IMR-90 (cell line): Measurements from ENCODE around the gene IL16. TPM values are rescaled to one million over a fixed set of nuclear protein-coding genes. Genes with fewer than 3 reads are reported as not detected.

Experiments used
- ATAC-seq: fragments of 200-7000 bp; cut with Tn5 transposase; 2 replicates; pipeline ENCODE4 v1.9.1; 2020; ENCODE audit warnings: low read depth, mild to moderate bottlenecking, moderate library complexity
- BruUV-seq: library from RNA; stranded (reverse); fragments of 400-500 nt; replicated peaks from 2 replicates; lab custom pipeline; 2021; lab: Mats Ljungman, UMichigan
- CTCF ChIA-PET: fragments of 300-600 bp; formaldehyde crosslinking; extraction: SDS; loops from one replicate; lab custom pipeline; 2021; ENCODE audit warnings: antibody characterized with exemption; lab: Yijun Ruan, JAX
- POLR2A ChIA-PET: fragments of 300-600 bp; sonication (Branson Sonifier 250); formaldehyde crosslinking; loops from one replicate; lab custom pipeline; 2022; ENCODE audit warnings: antibody characterized with exemption; ENCODE audit not compliant: unreplicated experiment; lab: Charles Lee
- DNase-seq: peaks from one replicate; pipeline ENCODE4 v3.0.0; 2013
- H2AFZ ChIP-seq: replicated peaks from 2 replicates; pipeline ENCODE3; 2013; ENCODE audit warnings: low read length, mild to moderate bottlenecking; ENCODE audit not compliant: poor library complexity
- H2AK5ac ChIP-seq: 2 replicates; pipeline ENCODE4 v1.6.1; 2013; ENCODE audit warnings: low read depth, low read length, inconsistent platforms
- H2AK9ac ChIP-seq: replicated peaks from 2 replicates; pipeline ENCODE3; 2013; ENCODE audit warnings: mild to moderate bottlenecking, low read depth, low read length, moderate library complexity; ENCODE audit not compliant: poor library complexity
- H2BK120ac ChIP-seq: 2 replicates; pipeline ENCODE4 v1.6.1; 2013; ENCODE audit warnings: low read depth, low read length, inconsistent platforms
- H2BK15ac ChIP-seq: 3 replicates; pipeline ENCODE4 v1.6.1; 2013; ENCODE audit warnings: low read depth, low read length, inconsistent platforms
- H2BK20ac ChIP-seq: 2 replicates; pipeline ENCODE4 v1.6.1; 2013; ENCODE audit warnings: low read depth, mild to moderate bottlenecking, inconsistent platforms, low read length, moderate library complexity
- H2BK5ac ChIP-seq: 2 replicates; pipeline ENCODE4 v1.6.1; 2013; ENCODE audit warnings: mild to moderate bottlenecking, low read depth, low read length, inconsistent platforms; ENCODE audit not compliant: poor library complexity, severe bottlenecking
- H3K14ac ChIP-seq: replicated peaks from 2 replicates; pipeline ENCODE4 v1.6.1; 2013; ENCODE audit warnings: low read depth, low read length, inconsistent platforms
- H3K18ac ChIP-seq: 2 replicates; pipeline ENCODE4 v1.6.1; 2013; ENCODE audit warnings: low read depth, low read length, control low read depth
- H3K23ac ChIP-seq: 2 replicates; pipeline ENCODE4 v1.6.1; 2013; ENCODE audit warnings: low read depth, low read length, inconsistent platforms
- H3K27ac ChIP-seq: 2 replicates; pipeline ENCODE4 v1.5.1; 2013; ENCODE audit warnings: mild to moderate bottlenecking, control low read depth, low read length; ENCODE audit not compliant: insufficient read depth
- H3K27me3 ChIP-seq: 2 replicates; pipeline ENCODE4 v1.6.1; 2013; ENCODE audit warnings: low read length; ENCODE audit not compliant: control insufficient read depth, insufficient read depth
- H3K36me3 ChIP-seq: 2 replicates; pipeline ENCODE4 v1.6.1; 2013; ENCODE audit warnings: low read length, mixed read lengths; ENCODE audit not compliant: control insufficient read depth, insufficient read depth
- H3K4ac ChIP-seq: 2 replicates; pipeline ENCODE4 v1.6.1; 2013; ENCODE audit warnings: low read depth, low read length, inconsistent platforms
- H3K4me1 ChIP-seq: 2 replicates; pipeline ENCODE4 v1.6.1; 2013; ENCODE audit warnings: low read length, mixed read lengths; ENCODE audit not compliant: control insufficient read depth, insufficient read depth
- H3K4me2 ChIP-seq: 2 replicates; pipeline ENCODE4 v1.6.1; 2013; ENCODE audit warnings: low read depth, mild to moderate bottlenecking, control low read depth, low read length, moderate library complexity
- H3K4me3 ChIP-seq: 2 replicates; pipeline ENCODE4 v1.5.1; 2013; ENCODE audit warnings: low read depth, mild to moderate bottlenecking, control low read depth, low read length, moderate library complexity; ENCODE audit not compliant: insufficient read depth
- H3K56ac ChIP-seq: 2 replicates; pipeline ENCODE4 v1.6.1; 2013; ENCODE audit warnings: low read length, inconsistent platforms; ENCODE audit not compliant: insufficient read depth; ENCODE audit errors: extremely low read depth
- H3K79me1 ChIP-seq, 2 experiments: 2 replicates each; pipeline ENCODE4 v1.6.1; 2013; ENCODE audit warnings: low read length in 2 of 2, inconsistent platforms in 1 of 2, low read depth in 1 of 2
- H3K9ac ChIP-seq: 2 replicates; pipeline ENCODE4 v1.6.1; 2013; ENCODE audit warnings: low read depth, low read length, control low read depth
- H3K9me1 ChIP-seq: 2 replicates; pipeline ENCODE4 v1.6.1; 2013; ENCODE audit warnings: low read length, inconsistent platforms; ENCODE audit not compliant: insufficient read depth
- H3K9me3 ChIP-seq: 2 replicates; pipeline ENCODE4 v1.6.1; 2013; ENCODE audit warnings: low read length; ENCODE audit not compliant: control insufficient read depth, insufficient read depth
- H4K20me1 ChIP-seq: 2 replicates; pipeline ENCODE4 v1.6.1; 2013; ENCODE audit warnings: low read length, inconsistent platforms; ENCODE audit not compliant: insufficient read depth
- H4K5ac ChIP-seq: 2 replicates; pipeline ENCODE4 v1.6.1; 2013; ENCODE audit warnings: mild to moderate bottlenecking, low read depth, low read length, control low read depth
- H4K8ac ChIP-seq, 2 experiments: 2 replicates each; pipeline ENCODE4 v1.6.1; 2013; ENCODE audit warnings: low read depth in 2 of 2, low read length in 2 of 2, control low read depth in 1 of 2, inconsistent platforms in 1 of 2
- H4K91ac ChIP-seq: 2 replicates; pipeline ENCODE4 v1.6.1; 2013; ENCODE audit warnings: low read depth, low read length, inconsistent platforms; ENCODE audit not compliant: insufficient read depth
- BHLHE40 ChIP-seq: fragments of 150-350 bp; IDR thresholded peaks from 2 replicates; pipeline ENCODE4 v1.6.1; 2016; ENCODE audit warnings: mild to moderate bottlenecking, low read depth, low read length
- CEBPB ChIP-seq: IDR thresholded peaks from 2 replicates; pipeline ENCODE4 v1.6.1; 2012; ENCODE audit warnings: low read depth, low read length, improper control_type of control experiment
- CHD1 ChIP-seq: IDR thresholded peaks from 2 replicates; pipeline ENCODE4 v1.6.1; 2012; ENCODE audit warnings: low read depth, low read length, improper control_type of control experiment
- CTCF ChIP-seq: conservative IDR thresholded peaks from 2 replicates; pipeline ENCODE4 v1.5.1; 2012; ENCODE audit warnings: mild to moderate bottlenecking, low read depth, low read length, improper control_type of control experiment
- FOS ChIP-seq: fragments of 150-350 bp; IDR thresholded peaks from 2 replicates; pipeline ENCODE4 v1.6.1; 2016; ENCODE audit warnings: low read depth, low read length
- MAFK ChIP-seq: IDR thresholded peaks from 2 replicates; pipeline ENCODE4 v1.6.1; 2012; ENCODE audit warnings: low read depth, low read length, improper control_type of control experiment
- MAZ ChIP-seq: IDR thresholded peaks from 2 replicates; pipeline ENCODE4 v1.6.1; 2012; ENCODE audit warnings: low read depth, mild to moderate bottlenecking, low read length, improper control_type of control experiment, moderate library complexity, borderline replicate concordance
- MXI1 ChIP-seq: IDR thresholded peaks from 2 replicates; pipeline ENCODE4 v1.6.1; 2012; ENCODE audit warnings: low read depth, mild to moderate bottlenecking, low read length, moderate library complexity, borderline replicate concordance
- NFE2L2 ChIP-seq: fragments of 150-350 bp; IDR thresholded peaks from 2 replicates; pipeline ENCODE4 v1.6.1; 2016; ENCODE audit warnings: low read depth, mild to moderate bottlenecking, low read length
- POLR2A ChIP-seq: IDR thresholded peaks from 2 replicates; pipeline ENCODE4 v1.6.1; 2012; ENCODE audit warnings: mild to moderate bottlenecking, low read depth, low read length
- RAD21 ChIP-seq: IDR thresholded peaks from 2 replicates; pipeline ENCODE4 v1.6.1; 2012; ENCODE audit warnings: low read length, improper control_type of control experiment
- RCOR1 ChIP-seq: IDR thresholded peaks from 2 replicates; pipeline ENCODE4 v1.6.1; 2012; ENCODE audit warnings: mild to moderate bottlenecking, low read length, improper control_type of control experiment; ENCODE audit not compliant: insufficient replicate concordance
- RFX5 ChIP-seq: IDR thresholded peaks from 2 replicates; pipeline ENCODE4 v1.8.0; 2012; ENCODE audit warnings: low read depth, mild to moderate bottlenecking, low read length, moderate library complexity
- SMC3 ChIP-seq: fragments of 150-350 bp; IDR thresholded peaks from 2 replicates; pipeline ENCODE4 v1.6.1; 2016; ENCODE audit warnings: low read depth, mild to moderate bottlenecking, antibody characterized with exemption, low read length, moderate library complexity
- USF2 ChIP-seq: fragments of 150-350 bp; IDR thresholded peaks from 2 replicates; pipeline ENCODE4 v1.6.1; 2017; ENCODE audit warnings: mild to moderate bottlenecking, antibody characterized with exemption, low read length, low read depth
- WGBS, 2 experiments: methylation state at CpG; one replicate each; pipeline versions ENCODE4 v1.1.5 to v1.1.7; 2013; ENCODE audit warnings: missing lambda C conversion rate in 2 of 2; ENCODE audit not compliant: insufficient read length in 1 of 2; ENCODE audit errors: extremely low coverage in 2 of 2; 5-methylcytosine and 5-hydroxymethylcytosine counted together
- dilution Hi-C: fragments of 300-500 bp; cut with HindIII; formaldehyde crosslinking; loops from one replicate; pipeline ENCODE4 v1.14.3; 2018; ENCODE audit warnings: low sequenced_read_pairs; ENCODE audit not compliant: unreplicated experiment
- in situ Hi-C: fragments of 300-500 bp; cut with MboI; formaldehyde crosslinking; loops from 3 replicates; pipeline ENCODE4 v1.14.3; 2019; ENCODE audit warnings: low sequenced_read_pairs, inconsistent platforms, mixed read lengths
- intact Hi-C: fragments of 100-400 bp; cut with micrococcal nuclease; formaldehyde crosslinking; loops from 2 replicates; pipeline ENCODE4 v1.10.0; 2022
- polyA plus RNA-seq, 3 experiments: library from polyadenylated mRNA; depleted of rRNA; stranded (reverse); fragments of >200 nt; gene quantifications; 2 replicates each; pipeline ENCODE4 v1.2.3, GENCODE V29; 2012; ENCODE audit warnings: low replicate concordance in 1 of 3
- total RNA-seq: library from RNA; depleted of rRNA; stranded (reverse); fragments of >200 nt; gene quantifications from 2 replicates; pipeline ENCODE4 v1.2.3, GENCODE V29; 2012
- TF ChIP-seq, protein P1 (sequence below): fragments of 150-350 bp; IDR thresholded peaks from 2 replicates; pipeline ENCODE4 v1.6.1; 2016; ENCODE audit warnings: low read depth, mild to moderate bottlenecking, low read length, moderate library complexity, borderline replicate concordance

Gene IL16
- total and polyA plus RNA-seq, 2 of the 4 experiments (the other 2 are of a cell fraction): 0.18 to 0.27 TPM

DNA sequence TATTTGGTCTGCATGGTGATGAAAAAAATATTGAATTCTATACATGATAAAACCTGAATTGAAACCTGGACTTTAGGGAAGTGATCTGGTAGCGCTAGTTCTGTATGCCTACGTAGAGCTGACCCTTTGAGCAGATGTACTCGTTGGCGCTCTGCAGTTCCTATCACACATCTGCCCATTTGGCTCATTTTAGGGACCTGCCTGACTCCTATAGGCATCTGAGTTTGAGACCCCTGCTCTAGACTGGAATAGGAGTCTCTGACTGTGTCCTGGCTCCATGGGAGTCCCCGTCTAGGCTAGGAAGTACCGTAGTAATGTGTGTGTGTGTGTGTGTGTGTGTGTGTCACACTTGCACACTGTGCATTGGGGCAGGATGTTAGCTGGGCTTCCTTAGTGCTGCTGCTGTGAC lies 106.0 kb downstream of the IL16 start:
- H2BK20ac ChIP-seq: no peak overlapping the region
- no peak overlapping the region for H3K56ac ChIP-seq
- CTCF ChIA-PET: interaction anchor here (0.7 kb wide), 1 partner anchor 1249 kb away, joined by 5 read pairs; no protein-coding TSS in a partner anchor
- H2AK5ac ChIP-seq: no peak overlapping the region
- POLR2A ChIA-PET: no interaction called here
- H4K91ac ChIP-seq: no peak overlapping the region
- H2AFZ ChIP-seq: no peak overlapping the region
- WGBS, 2 experiments: no CpG with 5 or more reads among the region's 6 CpGs
- H3K23ac ChIP-seq: no peak overlapping the region
- H3K4me3 ChIP-seq: no peak overlapping the region
- no peak for DNase-seq
- H3K9me1 ChIP-seq: no peaks in the 10 kb centered on the region; the same call in none of the 2 replicates
- H3K18ac ChIP-seq: no peak overlapping the region
- no peak overlapping the region for H2AK9ac ChIP-seq
- H2BK15ac ChIP-seq: no peak overlapping the region
- intact Hi-C loops (no loop called here), in situ Hi-C loops (no loop called here), dilution Hi-C loops (no loop called here)
- H3K4me2 ChIP-seq: no peak overlapping the region
- no peak overlapping the region for H3K4ac ChIP-seq
- BruUV-seq: no TSS peak
- H3K27me3 ChIP-seq: no peaks in the 10 kb centered on the region
- peaks cover 2% of the 10 kb centered on the region for H3K4me1 ChIP-seq
- no peak for ATAC-seq
- no peaks in the 10 kb centered on the region for H3K79me1 ChIP-seq
- no peak overlapping the region for H3K9ac ChIP-seq
- H3K27ac ChIP-seq: no peak overlapping the region
- TF ChIP-seq MXI1: no peak
- TF ChIP-seq, protein P1, sequence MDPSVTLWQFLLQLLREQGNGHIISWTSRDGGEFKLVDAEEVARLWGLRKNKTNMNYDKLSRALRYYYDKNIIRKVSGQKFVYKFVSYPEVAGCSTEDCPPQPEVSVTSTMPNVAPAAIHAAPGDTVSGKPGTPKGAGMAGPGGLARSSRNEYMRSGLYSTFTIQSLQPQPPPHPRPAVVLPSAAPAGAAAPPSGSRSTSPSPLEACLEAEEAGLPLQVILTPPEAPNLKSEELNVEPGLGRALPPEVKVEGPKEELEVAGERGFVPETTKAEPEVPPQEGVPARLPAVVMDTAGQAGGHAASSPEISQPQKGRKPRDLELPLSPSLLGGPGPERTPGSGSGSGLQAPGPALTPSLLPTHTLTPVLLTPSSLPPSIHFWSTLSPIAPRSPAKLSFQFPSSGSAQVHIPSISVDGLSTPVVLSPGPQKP: no peak
- TF ChIP-seq SMC3: no peak
- TF ChIP-seq MAFK: no peak
- TF ChIP-seq CHD1: no peak
- no peak for TF ChIP-seq MAZ
- no peak for TF ChIP-seq RFX5
- no peak for TF ChIP-seq NFE2L2
- TF ChIP-seq CTCF: no peak
- no peak for TF ChIP-seq RCOR1
- TF ChIP-seq USF2: no peak
- no peak for TF ChIP-seq BHLHE40
- TF ChIP-seq FOS: no peak
- no peak for TF ChIP-seq CEBPB
- no peak for TF ChIP-seq RAD21
- no peak for TF ChIP-seq POLR2A
- H2BK120ac ChIP-seq: no peak overlapping the region
- H4K20me1 ChIP-seq: no peaks in the 10 kb centered on the region
- no peak overlapping the region for H4K8ac ChIP-seq
- no peak overlapping the region for H4K5ac ChIP-seq
- no peak overlapping the region for H2BK5ac ChIP-seq
- H3K9me3 ChIP-seq: no peaks in the 10 kb centered on the region
- H3K36me3 ChIP-seq: peaks cover 30% of the 10 kb centered on the region; the same call in 1 of the 2 replicates
- no peak overlapping the region for H3K14ac ChIP-seq
